ENCODE data around the gene RFNG. TPM values are rescaled to one million over a fixed set of nuclear protein-coding genes. Genes with fewer than 3 reads are reported as not detected.

Gene RFNG
- total and polyA plus RNA-seq, 12 donors: 21.2 to 78.0 (median 47.4) TPM

DNA sequence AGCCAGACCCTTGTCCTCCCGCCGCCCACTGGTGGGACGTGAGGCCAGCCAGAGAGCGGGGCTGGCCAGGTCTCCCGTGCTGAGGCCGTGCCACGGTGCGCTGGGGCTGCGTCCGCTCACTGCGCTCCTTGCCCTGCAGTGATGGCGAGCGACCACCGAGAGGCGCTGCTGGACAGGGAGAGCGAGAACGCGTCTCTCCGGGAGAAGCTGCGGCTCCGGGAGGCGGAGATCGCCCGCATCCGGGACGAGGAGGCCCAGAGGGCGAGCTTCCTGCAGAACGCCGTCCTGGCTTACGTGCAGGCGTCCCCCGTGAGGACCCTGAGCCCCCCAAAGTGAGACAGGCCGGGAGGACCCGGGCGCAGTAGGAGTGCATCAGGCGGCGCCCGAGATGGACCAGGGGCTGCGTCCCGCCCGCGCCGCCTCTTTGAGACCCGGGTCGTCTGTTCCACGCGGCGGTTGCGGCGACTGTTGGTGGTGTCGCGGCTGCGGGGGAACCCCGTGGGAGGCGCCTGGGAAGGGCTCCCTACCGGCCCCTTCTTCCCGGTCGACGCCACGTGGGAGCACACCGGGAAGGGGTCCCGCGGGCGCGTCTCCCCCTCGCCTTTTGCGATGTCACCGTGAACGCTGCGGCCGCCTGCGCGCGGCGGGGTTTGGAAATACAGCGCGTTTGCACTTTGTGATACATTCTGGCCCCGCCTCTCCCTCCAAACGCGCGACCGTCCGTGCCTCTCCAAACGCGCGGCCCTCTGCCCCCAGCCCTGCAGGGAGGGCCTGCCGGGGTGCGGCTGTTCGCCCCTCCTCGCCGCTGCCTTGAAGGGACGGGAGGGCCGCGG is 20.9 kb downstream of the RFNG start:
- H3K4me3 ChIP-seq: peak overlapping the region in 1 of 4 donors; percentile 53
- no peaks in the 10 kb centered on the region for H3K9me3 ChIP-seq (replicated peaks in 1 of 3)
- H3K36me3 ChIP-seq (replicated peaks in 1 of 2): no peaks in the 10 kb centered on the region
- 0 to 1% (median 0%) methylated on average over 33 to 94 of the region's 94 CpGs for WGBS, 4 donors
- H3K27me3 ChIP-seq: no peaks in the 10 kb centered on the region
- H3K27ac ChIP-seq: peak overlapping the region in 3 of 5 donors; percentile 22 to 77 (median 61)
- intact Hi-C loops (cut with DNase I): loop anchor here in 1 of 2 donors (2.0 to 10.0 kb wide), 2 partner anchors 124 to 284 kb away; partner anchors contain the start of gene CD7
- TF ChIP-seq POLR2A (IDR thresholded peaks at IDR 0.05): no peak
- TF ChIP-seq, protein P1, sequence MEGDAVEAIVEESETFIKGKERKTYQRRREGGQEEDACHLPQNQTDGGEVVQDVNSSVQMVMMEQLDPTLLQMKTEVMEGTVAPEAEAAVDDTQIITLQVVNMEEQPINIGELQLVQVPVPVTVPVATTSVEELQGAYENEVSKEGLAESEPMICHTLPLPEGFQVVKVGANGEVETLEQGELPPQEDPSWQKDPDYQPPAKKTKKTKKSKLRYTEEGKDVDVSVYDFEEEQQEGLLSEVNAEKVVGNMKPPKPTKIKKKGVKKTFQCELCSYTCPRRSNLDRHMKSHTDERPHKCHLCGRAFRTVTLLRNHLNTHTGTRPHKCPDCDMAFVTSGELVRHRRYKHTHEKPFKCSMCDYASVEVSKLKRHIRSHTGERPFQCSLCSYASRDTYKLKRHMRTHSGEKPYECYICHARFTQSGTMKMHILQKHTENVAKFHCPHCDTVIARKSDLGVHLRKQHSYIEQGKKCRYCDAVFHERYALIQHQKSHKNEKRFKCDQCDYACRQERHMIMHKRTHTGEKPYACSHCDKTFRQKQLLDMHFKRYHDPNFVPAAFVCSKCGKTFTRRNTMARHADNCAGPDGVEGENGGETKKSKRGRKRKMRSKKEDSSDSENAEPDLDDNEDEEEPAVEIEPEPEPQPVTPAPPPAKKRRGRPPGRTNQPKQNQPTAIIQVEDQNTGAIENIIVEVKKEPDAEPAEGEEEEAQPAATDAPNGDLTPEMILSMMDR (IDR thresholded peaks at IDR 0.05): peak; percentile 87 to 99 (median 96)
- H3K4me1 ChIP-seq (replicated peaks in 1 of 2): peaks cover under 1 to 10% of the 10 kb centered on the region in 2 donors
- peak; percentile 85 to 91 (median 89) for DNase-seq

DNA sequence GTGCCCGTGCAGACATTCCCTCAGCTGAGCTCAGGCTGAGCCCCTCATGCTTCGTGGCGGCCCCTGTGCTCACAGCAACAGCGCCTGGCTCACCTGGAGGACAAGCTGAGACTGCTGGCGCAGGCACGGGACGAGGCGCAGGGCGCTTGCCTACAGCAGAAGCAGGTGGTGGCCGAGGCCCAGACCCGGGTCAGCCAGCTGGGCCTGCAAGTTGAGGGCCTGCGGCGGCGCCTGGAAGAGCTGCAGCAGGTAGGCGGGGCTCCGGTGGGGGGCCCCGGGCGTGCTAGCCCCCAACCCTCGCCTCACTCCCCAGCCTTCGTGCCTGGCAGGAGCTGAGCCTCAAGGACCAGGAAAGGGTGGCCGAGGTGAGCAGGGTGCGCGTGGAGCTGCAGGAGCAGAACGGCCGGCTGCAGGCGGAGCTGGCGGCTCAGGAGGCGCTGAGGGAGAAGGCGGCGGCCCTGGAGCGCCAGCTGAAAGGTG is 21.6 kb downstream of the RFNG start:
- no peaks in the 10 kb centered on the region for H3K27me3 ChIP-seq
- DNase-seq: no peak
- H3K9me3 ChIP-seq (replicated peaks in 1 of 3): no peaks in the 10 kb centered on the region
- H3K4me1 ChIP-seq (replicated peaks in 1 of 2): peaks cover 0 to 10% of the 10 kb centered on the region in 2 donors
- 0 to 75% (median 66%) methylated on average over 1 to 31 of the region's 31 CpGs for whole genome bisulfite sequencing, 4 donors
- intact Hi-C loops (cut with DNase I): loop anchor here (2.0 to 10.0 kb wide), 4 partner anchors 122 to 285 kb away; partner anchors contain the start of gene CD7 (in 1 of the 2)
- H3K4me3 ChIP-seq: no peak overlapping the region
- no peaks in the 10 kb centered on the region for H3K36me3 ChIP-seq (replicated peaks in 1 of 2)
- H3K27ac ChIP-seq: no peak overlapping the region
- TF ChIP-seq POLR2A (IDR thresholded peaks at IDR 0.05): no peak
- TF ChIP-seq, protein P1 (IDR thresholded peaks at IDR 0.05): no peak

DNA sequence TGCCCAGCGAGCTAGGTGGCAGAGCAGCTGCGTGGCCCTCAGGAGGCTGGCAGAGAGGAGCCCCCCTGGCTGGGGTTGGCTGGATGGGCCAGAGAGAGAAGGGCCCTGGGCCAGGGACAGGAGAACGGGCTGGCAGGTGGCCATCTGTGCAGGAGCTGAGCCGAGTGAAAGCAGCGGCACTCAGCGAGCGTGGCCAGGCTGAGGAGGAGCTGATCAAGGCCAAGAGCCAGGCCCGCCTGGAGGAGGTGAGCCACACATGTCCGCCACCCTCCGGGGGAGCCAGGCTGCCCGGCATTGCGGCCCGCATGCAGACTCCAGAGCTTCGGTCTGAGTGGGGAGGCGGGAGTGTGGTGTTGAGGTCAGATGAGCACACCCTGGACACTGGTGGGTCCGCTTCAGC is 22.2 kb downstream of the RFNG start:
- peaks cover 0 to 12% of the 10 kb centered on the region in 2 donors for H3K4me1 ChIP-seq (replicated peaks in 1 of 2)
- DNase-seq: no peak
- no peaks in the 10 kb centered on the region for H3K9me3 ChIP-seq (replicated peaks in 1 of 3)
- no peak overlapping the region for H3K27ac ChIP-seq
- no peak overlapping the region for H3K4me3 ChIP-seq
- intact Hi-C loops (cut with DNase I): loop anchor here (5.0 to 10.0 kb wide), 2 partner anchors 123 to 265 kb away; no protein-coding TSS in a partner anchor
- H3K27me3 ChIP-seq: no peaks in the 10 kb centered on the region
- H3K36me3 ChIP-seq (replicated peaks in 1 of 2): no peaks in the 10 kb centered on the region
- 79 to 85% (median 82%) methylated on average over 12 to 16 of the region's 16 CpGs for WGBS, 4 donors
- TF ChIP-seq, protein P1 (IDR thresholded peaks at IDR 0.05): no peak
- TF ChIP-seq POLR2A (IDR thresholded peaks at IDR 0.05): no peak

DNA sequence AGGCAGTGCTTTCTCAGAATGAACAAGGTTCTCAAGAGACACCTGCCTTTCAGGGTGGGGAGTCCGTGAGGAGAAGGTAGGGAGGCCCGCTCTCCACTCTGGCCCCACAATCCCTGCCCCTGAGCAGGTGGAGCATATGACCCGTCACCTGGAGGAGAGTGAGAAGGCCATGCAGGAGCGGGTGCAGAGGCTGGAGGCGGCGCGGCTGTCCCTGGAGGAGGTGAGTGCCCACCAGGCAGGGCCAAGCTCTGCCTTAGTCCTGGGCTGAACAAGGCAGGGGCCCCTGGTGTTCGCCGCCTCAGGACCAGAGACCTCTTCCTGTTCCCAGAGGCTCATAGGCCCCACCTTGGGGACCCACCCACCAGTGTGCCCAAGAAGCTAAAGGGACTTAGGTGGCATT is 22.6 kb downstream of the RFNG start:
- Histone ChIP-seq H3K9me3 (replicated peaks in 1 of 3) (no peaks in the 10 kb centered on the region), H3K4me3 (no peak overlapping the region), H3K4me1 (replicated peaks in 1 of 2) (peaks cover 3 to 16% of the 10 kb centered on the region in 2 donors), H3K27me3 (no peaks in the 10 kb centered on the region), H3K36me3 (replicated peaks in 1 of 2) (no peaks in the 10 kb centered on the region), H3K27ac (no peak overlapping the region)
- intact Hi-C loops (cut with DNase I): loop anchor here (5.0 to 10.0 kb wide), 2 partner anchors 123 to 266 kb away; no protein-coding TSS in a partner anchor
- WGBS, 4 donors: 97 to 100% methylated on average over 9 of the region's 9 CpGs; no CpG with 5 or more reads in 2 of the 4 donors
- TF ChIP-seq, protein P1 (IDR thresholded peaks at IDR 0.05): no peak
- no peak for TF ChIP-seq POLR2A (IDR thresholded peaks at IDR 0.05)
- no peak for DNase-seq

Data from adrenal gland (tissue), 12 donors.